Hepatocyte (in vitro differentiated cells): ENCODE data around the gene TMPRSS9. TPM values are rescaled to one million over a fixed set of nuclear protein-coding genes. Genes with fewer than 3 reads are reported as not detected.

Experiments used
- DNase-seq: peaks from one replicate; pipeline ENCODE4 v3.0.0-alpha.2; 2016; ENCODE audit warnings: low spot score
- H2AFZ ChIP-seq: fragments of 200-600 bp; sonication (generic); 2 replicates; pipeline ENCODE4 v1.6.0; 2016; ENCODE audit warnings: antibody characterized with exemption, mild to moderate bottlenecking
- H3K27ac ChIP-seq: fragments of 200-600 bp; sonication (generic); 2 replicates; pipeline ENCODE4 v1.5.1; 2016; ENCODE audit warnings: mild to moderate bottlenecking
- H3K27me3 ChIP-seq: fragments of 200-600 bp; sonication (generic); 2 replicates; pipeline ENCODE4 v1.6.1; 2016
- H3K36me3 ChIP-seq: fragments of 200-600 bp; sonication (generic); replicated peaks from 2 replicates; pipeline ENCODE4 v1.5.1; 2016; ENCODE audit warnings: low read depth; ENCODE audit not compliant: insufficient read depth
- H3K4me1 ChIP-seq: fragments of 200-600 bp; sonication (generic); 2 replicates; pipeline ENCODE4 v1.5.1; 2016; ENCODE audit warnings: mild to moderate bottlenecking, moderate library complexity; ENCODE audit not compliant: insufficient read depth
- H3K4me2 ChIP-seq: fragments of 200-600 bp; sonication (generic); 2 replicates; pipeline ENCODE4 v1.6.0; 2016
- H3K4me3 ChIP-seq: fragments of 200-600 bp; sonication (generic); 2 replicates; pipeline ENCODE4 v1.5.1; 2016; ENCODE audit warnings: mild to moderate bottlenecking
- H3K79me2 ChIP-seq: fragments of 200-600 bp; sonication (generic); 2 replicates; pipeline ENCODE4 v1.6.0; 2017; ENCODE audit warnings: mild to moderate bottlenecking
- H3K9me2 ChIP-seq: fragments of 200-600 bp; sonication (generic); replicated peaks from 2 replicates; pipeline ENCODE4 v1.6.0; 2017; ENCODE audit warnings: mild to moderate bottlenecking; ENCODE audit not compliant: insufficient read depth
- H3K9me3 ChIP-seq: fragments of 200-600 bp; sonication (generic); 2 replicates; pipeline ENCODE4 v1.5.1; 2016; ENCODE audit warnings: low read depth, mild to moderate bottlenecking
- H4K20me1 ChIP-seq: fragments of 200-600 bp; sonication (generic); 2 replicates; pipeline ENCODE4 v1.6.0; 2016; ENCODE audit warnings: mild to moderate bottlenecking; ENCODE audit not compliant: insufficient read depth, poor library complexity, severe bottlenecking
- EZH2 ChIP-seq: fragments of 200-600 bp; sonication (generic); IDR thresholded peaks from 2 replicates; pipeline ENCODE4 v1.6.1; 2016; ENCODE audit warnings: antibody characterized with exemption, mild to moderate bottlenecking, borderline replicate concordance
- EZH2phosphoT487 ChIP-seq: fragments of 200-600 bp; sonication (generic); IDR thresholded peaks from one replicate; pipeline ENCODE4 v1.6.1; 2018; ENCODE audit warnings: antibody characterized with exemption, mild to moderate bottlenecking, low read depth, moderate library complexity; ENCODE audit not compliant: unreplicated experiment, severe bottlenecking
- WGBS: methylation state at CpG from one replicate; pipeline ENCODE4 v1.1.6; 2016; ENCODE audit warnings: low lambda C conversion rate; ENCODE audit errors: missing lambda C conversion rate; 5-methylcytosine and 5-hydroxymethylcytosine counted together
- microRNA-seq: library from miRNA; unstranded; fragments of <30 nt; microRNA quantifications from one replicate; pipeline ENCODE4, GENCODE V29; 2017
- polyA plus RNA-seq: library from polyadenylated mRNA; unstranded; fragments of >200 nt; fragmentation: Nextera tagmentation; extraction: Ambion mirVana; gene quantifications from 2 replicates; pipeline ENCODE4 v1.2.1, GENCODE V29; 2016
- total RNA-seq: library from RNA; depleted of rRNA; stranded (reverse); fragments of >200 nt; gene quantifications from 2 replicates; pipeline ENCODE4 v1.2.3, GENCODE V29; 2014
- TF ChIP-seq, protein P1 (sequence below): fragments of 200-600 bp; sonication (generic); IDR thresholded peaks from 2 replicates; pipeline ENCODE4 v1.5.1; 2016; ENCODE audit warnings: antibody characterized with exemption, mild to moderate bottlenecking; ENCODE audit not compliant: poor library complexity

TMPRSS9 gene
- total and polyA plus RNA-seq, 2 experiments from 2014 or later = 0.23 TPM; not detected in 1

- peak overlapping the region; percentile 15 for H3K4me3 ChIP-seq
- peak overlapping the region; percentile 28 for H2AFZ ChIP-seq
- H4K20me1 ChIP-seq = peaks cover 17% of the 10 kb centered on the region
- TF ChIP-seq, protein P1, sequence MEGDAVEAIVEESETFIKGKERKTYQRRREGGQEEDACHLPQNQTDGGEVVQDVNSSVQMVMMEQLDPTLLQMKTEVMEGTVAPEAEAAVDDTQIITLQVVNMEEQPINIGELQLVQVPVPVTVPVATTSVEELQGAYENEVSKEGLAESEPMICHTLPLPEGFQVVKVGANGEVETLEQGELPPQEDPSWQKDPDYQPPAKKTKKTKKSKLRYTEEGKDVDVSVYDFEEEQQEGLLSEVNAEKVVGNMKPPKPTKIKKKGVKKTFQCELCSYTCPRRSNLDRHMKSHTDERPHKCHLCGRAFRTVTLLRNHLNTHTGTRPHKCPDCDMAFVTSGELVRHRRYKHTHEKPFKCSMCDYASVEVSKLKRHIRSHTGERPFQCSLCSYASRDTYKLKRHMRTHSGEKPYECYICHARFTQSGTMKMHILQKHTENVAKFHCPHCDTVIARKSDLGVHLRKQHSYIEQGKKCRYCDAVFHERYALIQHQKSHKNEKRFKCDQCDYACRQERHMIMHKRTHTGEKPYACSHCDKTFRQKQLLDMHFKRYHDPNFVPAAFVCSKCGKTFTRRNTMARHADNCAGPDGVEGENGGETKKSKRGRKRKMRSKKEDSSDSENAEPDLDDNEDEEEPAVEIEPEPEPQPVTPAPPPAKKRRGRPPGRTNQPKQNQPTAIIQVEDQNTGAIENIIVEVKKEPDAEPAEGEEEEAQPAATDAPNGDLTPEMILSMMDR = peak; percentile 99
- no peak for TF ChIP-seq EZH2phosphoT487
- H3K27me3 ChIP-seq = no peaks in the 10 kb centered on the region
- 12% methylated on average over 57 of the region's 60 CpGs for WGBS
- peaks cover 20% of the 10 kb centered on the region for H3K4me1 ChIP-seq
- peaks cover 19% of the 10 kb centered on the region for H3K79me2 ChIP-seq
- peak overlapping the region; percentile 75 for H3K27ac ChIP-seq
- H3K9me2 ChIP-seq = no peaks in the 10 kb centered on the region
- peak; percentile 96 for DNase-seq
- no peaks in the 10 kb centered on the region for H3K36me3 ChIP-seq
- H3K9me3 ChIP-seq = no peaks in the 10 kb centered on the region
- peak overlapping the region; percentile 88 for H3K4me2 ChIP-seq
Measured at GRCh38 chr19:2474232-2475017, 114.4 kb downstream of the TMPRSS9 start.

- Histone ChIP-seq H3K9me2 (no peaks in the 10 kb centered on the region), H3K79me2 (peaks cover 19% of the 10 kb centered on the region), H3K36me3 (no peaks in the 10 kb centered on the region), H3K4me3 (peak overlapping the region; percentile 15), H3K27me3 (no peaks in the 10 kb centered on the region), H4K20me1 (peaks cover 17% of the 10 kb centered on the region), H3K27ac (peak overlapping the region; percentile 75), H3K9me3 (no peaks in the 10 kb centered on the region), H2AFZ (peak overlapping the region; percentile 28), H3K4me2 (peak overlapping the region; percentile 88), H3K4me1 (peaks cover 20% of the 10 kb centered on the region)
- TF ChIP-seq, protein P1 = no peak
- TF ChIP-seq EZH2phosphoT487 (no peak), EZH2 (no peak)
- WGBS = 5% methylated on average over 45 of the region's 45 CpGs
- peak; percentile 77 for DNase-seq
Measured at GRCh38 chr19:2475018-2475701, 115.1 kb downstream of the TMPRSS9 start.

Small RNA genes within 50 kb of the gene (microRNA-seq; reads per million reads assigned to microRNA genes)
- not detected for gene MIR7108

Other genes starting within 250 kb of the TMPRSS9 start
- 92.2 and 102 TPM in 2 replicates for gene AP3D1, start 208.7 kb upstream of the TMPRSS9 start, total RNA-seq
- 108 and 109 TPM in 2 replicates for gene AP3D1, start 208.7 kb upstream of the TMPRSS9 start, polyA plus RNA-seq
- 6.9 and 9.5 TPM in 2 replicates for gene DOT1L, start 196.3 kb upstream of the TMPRSS9 start, total RNA-seq
- 9.1 and 10.7 TPM in 2 replicates for gene DOT1L, start 196.3 kb upstream of the TMPRSS9 start, polyA plus RNA-seq
- gene PLEKHJ1, start 123.9 kb upstream of the TMPRSS9 start, total RNA-seq = 142 and 165 TPM in 2 replicates
- gene PLEKHJ1, start 123.9 kb upstream of the TMPRSS9 start, polyA plus RNA-seq = 190 and 207 TPM in 2 replicates
- 17.9 and 21.2 TPM in 2 replicates for gene SF3A2, start 123.4 kb upstream of the TMPRSS9 start, total RNA-seq
- 75.3 and 81.1 TPM in 2 replicates for gene SF3A2, start 123.4 kb upstream of the TMPRSS9 start, polyA plus RNA-seq
- gene AMH, start 110.9 kb upstream of the TMPRSS9 start, total RNA-seq = 3.9 and 8.2 TPM in 2 replicates
- 20.9 and 22.3 TPM in 2 replicates for gene AMH, start 110.9 kb upstream of the TMPRSS9 start, polyA plus RNA-seq
- 0.30 TPM in 1 of 2 replicates, not detected in the other for gene JSRP1, start 103.8 kb upstream of the TMPRSS9 start, total RNA-seq
- 0.91 and 0.93 TPM in 2 replicates for gene JSRP1, start 103.8 kb upstream of the TMPRSS9 start, polyA plus RNA-seq
- not detected in 2 replicates for gene PEAK3, start 78.1 kb upstream of the TMPRSS9 start, total RNA-seq
- 0.15 and 0.57 TPM in 2 replicates for gene PEAK3, start 78.1 kb upstream of the TMPRSS9 start, polyA plus RNA-seq
- gene LINGO3, start 52.1 kb upstream of the TMPRSS9 start, total RNA-seq = not detected in 2 replicates
- gene LINGO3, start 52.1 kb upstream of the TMPRSS9 start, polyA plus RNA-seq = not detected in 2 replicates
- gene LSM7, start 31.7 kb upstream of the TMPRSS9 start, total RNA-seq = 162 and 190 TPM in 2 replicates
- gene LSM7, start 31.7 kb upstream of the TMPRSS9 start, polyA plus RNA-seq = 150 and 151 TPM in 2 replicates
- 27.4 and 40.9 TPM in 2 replicates for gene SPPL2B, start 31.6 kb upstream of the TMPRSS9 start, total RNA-seq
- gene SPPL2B, start 31.6 kb upstream of the TMPRSS9 start, polyA plus RNA-seq = 87.7 and 135 TPM in 2 replicates
- 38.3 and 47.4 TPM in 2 replicates for gene TIMM13, start 67.3 kb downstream of the TMPRSS9 start, total RNA-seq
- gene TIMM13, start 67.3 kb downstream of the TMPRSS9 start, polyA plus RNA-seq = 188 and 213 TPM in 2 replicates
- gene LMNB2, start 96.7 kb downstream of the TMPRSS9 start, total RNA-seq = 44.7 and 48.4 TPM in 2 replicates
- gene LMNB2, start 96.7 kb downstream of the TMPRSS9 start, polyA plus RNA-seq = 28.9 and 42.0 TPM in 2 replicates
- 126 and 129 TPM in 2 replicates for gene GADD45B, start 115.9 kb downstream of the TMPRSS9 start, total RNA-seq
- 229 and 299 TPM in 2 replicates for gene GADD45B, start 115.9 kb downstream of the TMPRSS9 start, polyA plus RNA-seq